Iris pigment epithelial cell (primary cell): Measurements from ENCODE around the gene C22orf31.
"Not testable (repeated sequence)": the region's sequence is repeated elsewhere in the genome, so short reads cannot be mapped to it uniquely, and the experiment has no call there.

Experiments used
- DNase-seq: peaks from one replicate; pipeline ENCODE4 v3.0.0-alpha.2; 2011; ENCODE audit warnings: low read depth

C22orf31 gene

DNA sequence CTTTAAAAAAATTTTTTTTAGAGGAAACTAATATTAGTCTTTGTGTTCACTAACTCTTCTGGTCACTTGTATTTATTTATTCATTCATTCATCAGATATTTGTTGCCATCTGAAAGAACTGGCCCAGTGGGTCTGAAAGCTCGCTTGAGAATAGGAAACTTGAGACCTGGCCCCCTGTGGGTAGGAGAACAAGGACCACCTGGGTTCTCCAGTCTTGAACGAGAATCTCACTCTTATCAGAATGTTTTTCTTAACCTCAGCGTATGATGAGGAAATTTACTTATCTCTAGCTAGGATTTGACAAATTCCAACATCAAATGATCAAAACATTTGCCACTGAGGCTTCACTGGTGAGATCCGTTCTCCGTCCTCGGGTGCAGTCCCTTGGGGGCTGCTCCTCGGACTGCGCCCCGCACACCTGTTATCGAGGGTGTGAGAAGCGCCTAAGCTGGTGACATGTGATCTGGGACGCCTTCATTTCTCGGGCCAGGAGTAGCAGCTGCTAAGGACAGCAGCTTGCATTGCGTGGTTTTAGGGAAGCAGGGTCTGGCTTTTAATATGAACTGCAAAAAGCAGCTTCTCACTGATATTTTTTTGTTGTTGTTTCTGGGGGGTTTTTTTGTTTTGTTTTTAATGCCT lies 6.3 kb downstream of the C22orf31 start:
- DNase-seq, result no peak

- no peak for DNase-seq
Observed at GRCh38 chr22:29054251-29054767, 7.3 kb downstream of the C22orf31 start.

DNA sequence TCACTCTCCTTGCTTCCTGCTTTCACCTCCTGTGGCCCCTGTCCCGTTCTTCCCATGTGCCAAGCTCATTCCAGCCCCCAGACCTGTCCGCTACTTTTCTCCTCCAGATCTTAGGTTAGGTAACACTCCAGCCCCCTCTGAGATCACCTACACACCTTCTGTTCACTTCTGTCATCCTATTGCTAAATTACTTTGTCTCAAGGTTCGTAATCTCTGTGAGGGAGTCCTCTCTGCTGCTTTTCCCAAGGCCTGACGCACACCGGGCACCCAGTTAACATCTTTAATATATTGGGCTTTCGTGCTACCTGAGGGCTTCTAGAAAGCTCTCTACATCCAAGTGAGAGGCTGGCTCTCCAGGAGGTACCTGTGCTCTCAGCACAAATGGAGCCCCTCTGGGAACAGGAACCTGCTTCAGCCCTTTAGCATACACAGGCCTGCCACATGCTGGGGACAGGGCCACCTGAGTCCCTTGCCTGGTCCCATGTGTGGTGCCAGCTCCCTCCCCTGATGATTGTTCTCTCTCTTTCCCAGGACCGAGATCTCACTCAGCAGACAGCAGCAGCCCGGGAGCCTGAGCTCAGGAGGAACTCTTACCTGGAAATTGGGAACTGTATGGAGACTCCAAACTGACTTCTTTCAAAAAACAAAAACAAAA lies 8.5 kb downstream of the C22orf31 start:
- DNase-seq, result no peak

GRCh38 chr22:29050457-29050856 lies 11.2 kb downstream of the C22orf31 start:
- DNase-seq, result no peak

- no peak for DNase-seq
Observed at GRCh38 chr22:29049655-29050263, 11.9 kb downstream of the C22orf31 start.

- no peak for DNase-seq
Observed at GRCh38 chr22:29048822-29049654, 12.6 kb downstream of the C22orf31 start.

GRCh38 chr22:29044657-29045176 lies 16.9 kb downstream of the C22orf31 start:
- peak; percentile 92 for DNase-seq

GRCh38 chr22:29043906-29044575 lies 17.6 kb downstream of the C22orf31 start:
- peak; percentile 69 for DNase-seq

DNA sequence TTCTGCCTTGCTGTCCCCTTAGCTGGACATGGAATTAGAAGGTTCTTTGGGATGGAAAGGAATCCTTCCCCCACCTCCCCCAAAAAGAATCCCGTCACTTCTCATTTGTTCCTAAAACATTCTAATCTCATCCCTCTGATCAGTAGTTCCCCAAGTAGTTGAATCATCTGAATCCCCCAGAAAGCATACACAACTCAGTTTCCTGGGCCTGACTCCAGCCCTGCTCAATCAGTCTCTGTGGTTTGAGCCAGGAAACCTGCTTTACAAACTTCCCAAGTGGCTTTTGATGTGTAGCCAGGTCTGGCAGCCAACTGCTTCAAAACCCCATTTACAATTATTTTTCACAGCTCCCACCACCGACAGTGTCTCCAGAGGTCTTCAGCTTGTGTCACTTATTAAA lies 20.2 kb downstream of the C22orf31 start:
- DNase-seq, result peak; percentile 83

DNA sequence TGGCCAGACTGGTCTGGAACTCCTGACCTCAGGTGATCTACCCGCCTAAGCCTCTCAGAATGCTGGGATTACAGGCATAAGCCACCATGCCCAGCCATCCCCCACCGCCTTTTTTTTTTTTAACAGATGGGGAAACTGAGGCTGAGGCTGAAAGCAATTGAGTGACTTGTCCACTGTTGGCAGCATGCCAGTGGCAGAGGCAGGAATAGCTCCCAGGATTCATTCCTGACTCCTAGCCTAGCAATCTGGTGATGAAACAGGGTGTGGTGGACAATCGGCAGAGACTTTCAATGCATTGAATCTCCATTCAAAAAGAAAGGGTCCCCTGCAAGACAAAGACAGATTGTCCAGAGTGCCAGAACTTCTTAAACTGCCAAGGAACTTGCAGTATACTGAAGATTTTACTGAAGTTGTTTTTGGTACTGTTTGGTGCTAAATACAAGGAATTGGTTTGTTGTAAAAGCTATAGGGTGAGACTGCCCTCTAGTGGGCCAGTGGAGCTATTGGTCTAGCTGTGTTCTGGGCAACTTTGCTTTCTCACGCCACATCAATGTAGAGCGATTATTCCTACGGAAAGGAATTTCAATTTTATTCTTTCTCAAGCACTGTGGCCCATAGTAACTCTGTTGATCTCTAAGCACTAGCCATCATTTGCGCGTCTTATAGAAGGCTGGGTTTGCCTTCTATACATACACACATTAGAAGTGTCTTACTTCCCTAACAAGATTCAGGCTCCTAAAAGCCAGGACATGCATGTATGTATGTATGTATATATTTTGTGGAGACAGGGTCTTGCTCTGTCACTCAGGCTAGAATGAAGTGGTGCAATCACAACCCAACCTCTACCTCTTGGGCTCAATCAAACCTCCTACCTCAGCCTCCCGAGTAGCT lies 21.0 kb downstream of the C22orf31 start:
- peak; percentile 87 for DNase-seq

DNA sequence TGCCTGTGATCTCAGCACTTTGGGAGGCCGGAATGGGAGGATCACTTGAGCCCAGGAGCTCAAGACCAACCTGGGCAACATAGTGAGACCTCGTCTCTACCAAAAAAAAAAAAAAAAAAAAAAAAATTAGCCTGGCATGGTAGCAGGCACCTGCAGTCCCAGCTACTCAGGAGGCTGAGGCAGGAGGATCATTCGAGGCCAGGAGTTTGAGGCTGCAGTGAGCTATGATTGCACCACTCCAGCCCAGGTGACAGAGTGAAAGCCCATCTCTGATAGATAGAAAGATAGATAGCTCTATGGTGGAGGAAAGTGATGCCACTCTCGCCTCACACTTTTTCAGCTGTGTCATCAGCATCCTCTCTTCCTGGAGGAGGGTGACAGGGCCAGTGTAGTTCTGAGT lies 21.9 kb downstream of the C22orf31 start:
- DNase-seq, result not testable (repeated sequence)

GRCh38 chr22:29039148-29039547 lies 22.5 kb downstream of the C22orf31 start:
- DNase-seq, result no peak

DNA sequence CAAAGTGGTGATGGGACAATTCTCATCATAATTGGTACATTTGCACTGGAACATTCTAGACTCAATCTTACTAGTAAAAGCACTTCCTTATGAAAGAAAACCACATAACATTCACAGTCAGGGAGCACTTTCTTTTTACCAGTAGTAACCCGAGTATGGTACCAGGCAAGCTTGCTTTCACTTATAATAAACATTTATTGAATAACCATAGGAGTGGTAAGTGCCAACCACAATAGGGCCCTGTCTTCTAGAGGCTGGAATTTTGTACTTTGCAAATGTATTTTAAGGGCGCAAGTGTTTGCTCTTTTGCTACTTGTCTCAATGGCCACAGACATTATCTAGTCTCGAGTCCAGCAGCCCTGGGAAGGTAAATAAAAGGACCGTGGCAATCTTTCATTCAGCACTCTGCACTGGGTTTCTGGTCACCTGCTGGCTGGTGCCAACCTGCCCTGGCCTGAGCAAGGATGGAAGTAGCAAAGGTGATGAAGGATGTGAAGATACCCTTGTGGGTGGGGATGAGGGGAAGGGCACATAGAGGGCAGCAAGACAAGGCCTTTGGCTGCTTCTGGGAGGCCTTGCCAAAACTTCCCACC lies 24.2 kb downstream of the C22orf31 start:
- DNase-seq, result no peak

GRCh38 chr22:29032584-29032983 lies 29.0 kb downstream of the C22orf31 start:
- no peak for DNase-seq

GRCh38 chr22:29032014-29032475 lies 29.6 kb downstream of the C22orf31 start:
- peak; percentile 7 for DNase-seq

DNA sequence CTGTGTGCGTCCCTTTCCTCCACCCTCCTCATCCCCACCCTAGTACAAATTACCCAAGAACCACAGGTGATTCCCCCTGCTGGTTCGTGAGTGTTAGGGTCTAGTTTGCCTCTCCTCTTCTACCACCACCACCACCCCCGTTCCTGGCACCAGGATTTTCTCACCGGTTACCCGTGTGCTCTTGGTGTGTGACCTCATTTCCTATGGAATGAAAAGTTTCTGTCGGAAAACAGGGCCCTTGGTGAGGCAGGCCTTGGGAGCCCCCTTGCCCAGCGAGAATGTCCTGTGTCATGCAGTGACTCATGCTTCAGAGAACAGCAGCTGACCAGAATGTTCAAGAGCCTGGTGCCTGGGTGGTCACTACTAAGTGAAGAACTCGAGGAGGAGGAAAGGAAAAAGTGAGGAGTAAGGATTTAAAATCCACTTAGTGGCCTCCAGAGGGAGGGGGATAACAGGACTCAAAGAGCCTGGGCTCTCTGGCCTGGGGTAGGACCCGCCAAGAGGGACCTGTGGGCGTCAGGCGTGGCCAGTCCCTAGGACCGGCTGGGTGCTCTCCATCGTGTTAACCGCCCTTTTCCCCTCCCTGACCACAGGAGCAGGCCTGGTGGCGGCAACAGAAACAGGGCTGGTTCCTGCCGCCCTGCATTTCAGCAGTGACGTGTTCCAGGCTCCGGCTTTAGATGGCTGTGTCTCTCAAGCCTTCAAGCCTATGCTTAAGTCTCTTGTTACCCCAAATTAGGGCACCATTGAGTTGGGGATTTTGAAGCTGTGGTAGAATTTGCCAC lies 30.2 kb downstream of the C22orf31 start:
- DNase-seq, result peak; percentile 97

- peak; percentile 91 for DNase-seq
Observed at GRCh38 chr22:29030618-29031226, 30.9 kb downstream of the C22orf31 start.

DNA sequence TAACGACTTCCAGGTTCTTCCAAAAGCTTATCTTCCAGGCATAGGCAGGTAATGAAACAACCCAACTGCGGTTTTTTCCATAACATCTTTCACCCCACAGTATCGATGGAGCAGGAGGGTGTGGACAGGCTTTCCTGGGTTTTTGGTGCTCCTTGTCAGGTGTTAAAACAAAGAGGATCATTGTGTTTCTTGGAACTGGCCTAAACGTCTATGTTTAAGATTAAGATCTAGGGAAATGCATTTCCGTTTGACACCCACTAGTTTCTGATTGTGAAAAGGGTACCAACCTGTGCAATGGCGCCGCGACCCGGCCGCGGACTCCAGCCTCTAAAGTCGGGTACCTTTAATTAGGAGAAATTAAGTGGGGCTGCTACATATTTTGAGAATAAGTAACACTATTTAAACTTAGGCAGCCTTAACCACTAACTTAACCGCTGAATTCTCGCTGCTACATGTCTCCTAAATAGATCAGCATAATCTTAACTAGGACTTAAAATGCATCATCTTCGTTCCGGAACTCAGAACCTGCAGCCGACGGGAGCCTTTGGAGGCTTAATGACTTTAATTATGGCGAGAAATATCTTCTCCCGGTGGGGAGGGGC lies 31.5 kb downstream of the C22orf31 start:
- DNase-seq, result peak; percentile 47
